H1 (cell line): Measurements from ENCODE around the gene GFPT1. TPM values are rescaled to one million over a fixed set of nuclear protein-coding genes. Genes with fewer than 3 reads are reported as not detected.

ENCODE experiments used
- CTCF ChIA-PET: fragments of 300-600 bp; sonication (Branson Sonifier 250); formaldehyde crosslinking; loops from one replicate; lab custom pipeline; 2021; ENCODE audit not compliant: partially characterized antibody; lab: Charles Lee
- POLR2A ChIA-PET: fragments of 300-600 bp; sonication (Branson Sonifier 250); formaldehyde crosslinking; loops from one replicate; lab custom pipeline; 2021; ENCODE audit warnings: inconsistent platforms; ENCODE audit not compliant: partially characterized antibody; lab: Charles Lee
- DNase-seq, 2 experiments: peaks; one replicate each; pipeline versions ENCODE4 v3.0.0 to v3.0.0-alpha.2; 2010 to 2022; ENCODE audit warnings: low spot score in 2 of 2, low read depth in 1 of 2, mixed read lengths in 1 of 2
- FAIRE-seq: peaks from 2 replicates; lab custom pipeline; 2011; peaks lifted over from hg19 to GRCh38; lab: Jason Lieb, UNC
- H2AFZ ChIP-seq: 2 replicates; pipeline ENCODE4 v1.8.1; 2012; ENCODE audit warnings: low read length, inconsistent platforms
- H2AK5ac ChIP-seq: 2 replicates; pipeline ENCODE4 v1.6.1; 2013; ENCODE audit warnings: low read depth, low read length
- H2BK120ac ChIP-seq: replicated peaks from 2 replicates; pipeline ENCODE3; 2013; ENCODE audit warnings: low read depth, low read length, inconsistent platforms
- H2BK12ac ChIP-seq: 2 replicates; pipeline ENCODE4 v1.6.1; 2013; ENCODE audit warnings: low read depth, low read length
- H2BK15ac ChIP-seq: 2 replicates; pipeline ENCODE4 v1.6.1; 2013; ENCODE audit warnings: low read length
- H2BK20ac ChIP-seq: 2 replicates; pipeline ENCODE4 v1.6.1; 2013; ENCODE audit warnings: low read length
- H2BK5ac ChIP-seq: 2 replicates; pipeline ENCODE4 v1.6.1; 2013; ENCODE audit warnings: low read depth, low read length
- H3K14ac ChIP-seq: 2 replicates; pipeline ENCODE4 v1.6.1; 2013; ENCODE audit warnings: inconsistent platforms; ENCODE audit not compliant: insufficient read length
- H3K18ac ChIP-seq: 2 replicates; pipeline ENCODE4 v1.6.1; 2013; ENCODE audit warnings: low read length; ENCODE audit errors: extremely low read depth
- H3K23ac ChIP-seq: 2 replicates; pipeline ENCODE4 v1.6.1; 2013; ENCODE audit warnings: inconsistent platforms; ENCODE audit not compliant: insufficient read length
- H3K23me2 ChIP-seq: 2 replicates; pipeline ENCODE4 v1.6.1; 2013; ENCODE audit warnings: low read depth, low read length
- H3K27ac ChIP-seq: 2 replicates; pipeline ENCODE4 v1.6.1; 2011; ENCODE audit warnings: low read depth, low read length, inconsistent platforms
- H3K27me3 ChIP-seq, 4 experiments: replicated peaks in 1 of 4; 1 replicate in 1 of 4; 2 replicates in 3 of 4; pipeline versions ENCODE4 v1.6.1 to v1.8.1; 2011 to 2013; ENCODE audit warnings: low read length in 3 of 4, mild to moderate bottlenecking in 3 of 4, inconsistent platforms in 2 of 4, mixed read lengths in 2 of 4, moderate library complexity in 1 of 4; ENCODE audit not compliant: control insufficient read depth in 3 of 4, insufficient read depth in 3 of 4; ENCODE audit errors: extremely low read depth in 1 of 4
- H3K36me3 ChIP-seq, 4 experiments: 2 replicates each; pipeline versions ENCODE4 v1.6.1 to v1.8.1; 2011 to 2013; ENCODE audit warnings: mild to moderate bottlenecking in 4 of 4, low read length in 3 of 4, moderate library complexity in 2 of 4, control low read depth in 1 of 4, inconsistent platforms in 1 of 4; ENCODE audit not compliant: insufficient read depth in 4 of 4, control insufficient read depth in 2 of 4
- H3K4ac ChIP-seq: replicated peaks from 2 replicates; pipeline ENCODE3; 2013; ENCODE audit warnings: low read length, low read depth, mixed read lengths, inconsistent platforms; ENCODE audit not compliant: insufficient read length
- H3K4me1 ChIP-seq, 4 experiments: replicated peaks in 1 of 4; 1 replicate in 1 of 4; 2 replicates in 3 of 4; pipeline versions ENCODE4 v1.6.1 to v1.8.1; 2011 to 2013; ENCODE audit warnings: low read length in 3 of 4, inconsistent platforms in 2 of 4, mixed read lengths in 1 of 4; ENCODE audit not compliant: insufficient read depth in 4 of 4, control insufficient read depth in 3 of 4
- H3K4me2 ChIP-seq, 2 experiments: 2 replicates each; pipeline versions ENCODE4 v1.6.1 to v1.8.1; 2011 to 2013; ENCODE audit warnings: low read depth in 2 of 2, low read length in 2 of 2, control low read depth in 1 of 2, inconsistent platforms in 1 of 2, mild to moderate bottlenecking in 1 of 2; ENCODE audit not compliant: insufficient read depth in 1 of 2
- H3K4me3 ChIP-seq, 4 experiments: fragments of 200-600, 300-600 bp in 1 of 4; sonication (generic), shearing (Covaris generic), sonication (Bioruptor Twin) in 1 of 4; 2 replicates each; pipeline versions ENCODE4 v1.5.1 to v1.8.1; 2011 to 2016; ENCODE audit warnings: low read length in 4 of 4, low read depth in 3 of 4, control low read depth in 2 of 4, inconsistent platforms in 2 of 4, mild to moderate bottlenecking in 2 of 4, mixed read lengths in 1 of 4, moderate library complexity in 1 of 4; ENCODE audit not compliant: insufficient read depth in 2 of 4; ENCODE audit errors: extremely low read depth in 1 of 4
- H3K56ac ChIP-seq: replicated peaks from 2 replicates; pipeline ENCODE3; 2013; ENCODE audit warnings: low read depth, mild to moderate bottlenecking, mixed read lengths, low read length, inconsistent platforms; ENCODE audit not compliant: insufficient read length
- H3K79me1 ChIP-seq: 2 replicates; pipeline ENCODE4 v1.6.1; 2013; ENCODE audit warnings: low read depth, low read length, control low read depth
- H3K79me2 ChIP-seq, 2 experiments: 2 replicates each; pipeline versions ENCODE4 v1.6.1 to v1.8.1; 2012 to 2013; ENCODE audit warnings: low read length in 2 of 2, mild to moderate bottlenecking in 2 of 2, inconsistent platforms in 1 of 2; ENCODE audit not compliant: insufficient read depth in 2 of 2, control insufficient read depth in 1 of 2
- H3K9ac ChIP-seq, 4 experiments: replicated peaks in 1 of 4; 1 replicate in 1 of 4; 2 replicates in 3 of 4; pipeline versions ENCODE4 v1.6.1 to v1.8.1; 2011 to 2013; ENCODE audit warnings: low read depth in 3 of 4, low read length in 3 of 4, control low read depth in 2 of 4, mild to moderate bottlenecking in 2 of 4, moderate library complexity in 2 of 4, inconsistent platforms in 1 of 4; ENCODE audit errors: extremely low read depth in 1 of 4
- H3K9me3 ChIP-seq, 2 experiments: 2 replicates each; pipeline versions ENCODE4 v1.6.1 to v1.8.1; 2012 to 2013; ENCODE audit warnings: mild to moderate bottlenecking in 2 of 2, moderate library complexity in 2 of 2, control low read depth in 1 of 2, inconsistent platforms in 1 of 2, low read depth in 1 of 2, low read length in 1 of 2, mixed read lengths in 1 of 2; ENCODE audit not compliant: insufficient read depth in 2 of 2
- H4K20me1 ChIP-seq, 2 experiments: replicated peaks in 1 of 2; 2 replicates each; pipeline versions ENCODE3 to v1.8.1; 2011 to 2013; ENCODE audit warnings: inconsistent platforms in 2 of 2, low read length in 2 of 2, mild to moderate bottlenecking in 1 of 2; ENCODE audit not compliant: insufficient read depth in 2 of 2, control insufficient read depth in 1 of 2
- H4K5ac ChIP-seq: 2 replicates; pipeline ENCODE4 v1.6.1; 2013; ENCODE audit warnings: low read length, low read depth, mixed read lengths, inconsistent platforms; ENCODE audit not compliant: insufficient read length
- H4K8ac ChIP-seq: 2 replicates; pipeline ENCODE4 v1.8.0; 2013; ENCODE audit warnings: mild to moderate bottlenecking, moderate library complexity, low read length, inconsistent platforms; ENCODE audit not compliant: insufficient read depth; ENCODE audit errors: extremely low read depth
- H4K91ac ChIP-seq: replicated peaks from 2 replicates; pipeline ENCODE3; 2013; ENCODE audit warnings: low read length, mixed read lengths, inconsistent platforms; ENCODE audit not compliant: insufficient read length
- ASH2L ChIP-seq: fragments of 200-600, 300-600 bp; sonication (generic); IDR thresholded peaks from one replicate; pipeline ENCODE4 v1.7.1; 2017; ENCODE audit warnings: low read length
- BCL11A ChIP-seq, 2 experiments: IDR thresholded peaks; one replicate each; pipeline ENCODE4 v1.6.1; 2011; ENCODE audit warnings: low read depth in 2 of 2, low read length in 2 of 2, mild to moderate bottlenecking in 2 of 2
- CTBP2 ChIP-seq: IDR thresholded peaks from 2 replicates; pipeline ENCODE4 v1.7.0; 2011; ENCODE audit warnings: borderline replicate concordance, mild to moderate bottlenecking, moderate library complexity, mixed read lengths, low read length; ENCODE audit not compliant: insufficient read depth, insufficient read length
- HDAC6 ChIP-seq: IDR thresholded peaks from one replicate; pipeline ENCODE4 v1.7.1; 2012; ENCODE audit warnings: low read depth, mild to moderate bottlenecking, inconsistent platforms, low read length, moderate library complexity
- TAF7 ChIP-seq: optimal IDR thresholded peaks from 2 replicates; pipeline ENCODE3; 2011; ENCODE audit warnings: low read depth, mild to moderate bottlenecking, inconsistent platforms, low read length, moderate library complexity, borderline replicate concordance
- WGBS, 2 experiments: shearing (Covaris generic) in 1 of 2; methylation state at CpG; one replicate each; pipeline versions ENCODE4 v1.1.6 to v1.1.7; 2013 to 2015; ENCODE audit warnings: low lambda C conversion rate in 2 of 2, mixed read lengths in 2 of 2, inconsistent platforms in 1 of 2, low coverage in 1 of 2, missing lambda C conversion rate in 1 of 2; ENCODE audit not compliant: insufficient replicate concordance in 2 of 2, insufficient coverage in 1 of 2, insufficient read length in 1 of 2; ENCODE audit errors: extremely low coverage in 1 of 2, missing lambda C conversion rate in 1 of 2; 5-methylcytosine and 5-hydroxymethylcytosine counted together
- long read RNA-seq, 2 experiments: library from RNA in 1 of 2; library from capped mRNA in 1 of 2; stranded (forward); transcript quantifications; one replicate each; pipeline ENCODE4 v2.0.0, GENCODE V29; 2021; ENCODE audit warnings: inconsistent platforms in 1 of 2
- polyA minus RNA-seq, 3 experiments: library from RNA; depleted of rRNA, polyadenylated mRNA; stranded (reverse); fragments of >200 nt; gene quantifications; 1 replicate in 2 of 3; 2 replicates in 1 of 3; pipeline ENCODE4 v1.2.3, GENCODE V29; 2011
- polyA plus RNA-seq, 7 experiments: library from polyadenylated mRNA; depleted of rRNA in 3 of 7; stranded (reverse) in 5 of 7; unstranded in 2 of 7; fragments of >200 nt in 5 of 7; fragments of 200-250 nt in 2 of 7; gene quantifications; 1 replicate in 5 of 7; 2 replicates in 1 of 7; 4 replicates in 1 of 7; pipeline versions ENCODE4 v1.2.1 to v1.2.3, GENCODE V29; 2011 to 2013; ENCODE audit warnings: missing spikeins in 2 of 7, mixed read lengths in 2 of 7
- total RNA-seq: library from RNA; stranded (reverse); fragmentation: NEBNext Ultra II Directional; extraction: Animal tissue kit (Norgen Biotek cat#: 25700); gene quantifications from 2 replicates; pipeline ENCODE4 v1.2.1, GENCODE V29; 2021
- TF ChIP-seq, protein P1 (sequence below): IDR thresholded peaks from 2 replicates; pipeline ENCODE4 v1.6.1; 2011; ENCODE audit warnings: low read depth, mild to moderate bottlenecking, low read length; ENCODE audit not compliant: insufficient read depth

The GFPT1 gene
- total RNA-seq (76.2 and 86.8 TPM in 2 replicates), polyA plus RNA-seq (2011; rRNA removed) (8.9 and 13.3 TPM in 2 replicates), polyA minus RNA-seq (2011; rRNA and poly(A)+ RNA removed) (31.2 and 40.3 TPM in 2 replicates)
- polyA plus RNA-seq (2011; cell fraction: cytosol; rRNA removed) = 16.8 TPM
- polyA plus RNA-seq (2011; cell fraction: nucleus; rRNA removed) = 8.4 TPM
- polyA plus RNA-seq (2012, experiment 1 of 2) = 15.9 to 35.4 TPM (median 22.7 TPM) in 4 replicates
- polyA plus RNA-seq (2012, experiment 2 of 2) = 1.9 TPM
- polyA plus RNA-seq (2013, experiment 1 of 2) = 23.0 TPM
- 23.0 TPM for polyA plus RNA-seq (2013, experiment 2 of 2)
- 82.7 TPM for polyA minus RNA-seq (2011; cell fraction: cytosol; rRNA and poly(A)+ RNA removed)
- polyA minus RNA-seq (2011; cell fraction: nucleus; rRNA and poly(A)+ RNA removed) = 22.3 TPM
- long read RNA-seq, experiment 1, full-length matches to known transcripts = 12 of 75 reads
- long read RNA-seq, experiment 1, partial matches to known transcripts = 24 of 75 reads
- long read RNA-seq, experiment 1, other reads (novel, unspliced or antisense) = 39 of 75 reads
- long read RNA-seq, experiment 2, full-length matches to known transcripts = 8 of 39 reads
- long read RNA-seq, experiment 2, partial matches to known transcripts = 28 of 39 reads
- long read RNA-seq, experiment 2, other reads (novel, unspliced or antisense) = 3 of 39 reads

DNA sequence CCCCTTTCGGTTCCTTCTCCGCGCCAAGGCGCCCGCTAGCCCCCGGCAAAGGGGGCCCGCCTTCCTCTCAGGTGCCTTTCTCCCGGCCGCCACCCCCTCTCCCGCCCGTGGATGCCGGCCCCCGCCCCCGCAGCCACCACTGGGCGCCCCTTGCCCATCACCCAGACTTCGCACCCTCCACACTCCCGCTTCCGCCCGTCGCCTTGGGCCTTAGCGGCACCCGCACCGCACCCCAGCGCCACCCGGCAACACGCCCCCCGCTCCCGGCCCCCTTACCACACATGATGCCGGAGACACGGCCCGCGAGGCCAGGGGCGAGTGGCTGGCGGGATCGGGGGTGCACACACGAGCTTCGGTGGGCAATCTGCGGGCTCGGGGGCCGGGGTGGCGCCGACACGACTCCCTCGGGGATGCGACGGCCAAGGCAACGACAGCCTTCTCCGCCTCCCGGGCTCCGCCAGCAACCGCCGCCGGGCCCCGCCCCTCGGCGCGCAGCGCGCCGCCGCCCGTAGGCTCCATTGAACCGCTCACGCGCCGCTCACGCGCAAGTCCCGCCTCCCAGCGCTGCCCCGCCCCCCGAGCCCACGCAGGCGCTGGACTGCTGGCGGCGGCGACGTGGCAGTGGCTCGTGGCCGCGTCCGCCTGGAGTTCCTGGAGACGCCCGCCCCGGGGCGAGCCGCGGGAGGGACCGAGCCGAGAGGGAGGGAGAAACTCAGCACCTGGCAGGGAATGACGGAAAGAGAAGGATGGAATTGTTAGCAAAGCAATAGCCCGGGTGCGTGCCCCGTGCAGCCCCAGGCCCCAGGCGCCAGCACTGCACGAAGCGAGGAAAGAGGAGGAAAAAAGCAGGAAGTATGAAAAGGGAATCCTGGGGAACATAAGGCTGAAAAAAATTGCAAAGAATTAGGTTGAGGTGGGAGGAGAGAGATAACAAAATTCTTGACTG, at the start of gene GFPT1:
GFPT1 (minus strand) TSS at position 439 of the 946 bp plus-strand sequence; CDS start at position 283, 156 bp downstream.
- H3K9ac ChIP-seq = peak within 1 kb of the TSS; percentile 59 to 73 (median 66); a peak in 6 of 7 replicates
- peak within 1 kb of the TSS; percentile 74 for H3K56ac ChIP-seq
- H3K14ac ChIP-seq = no peak within 1 kb of the TSS
- 0 out of 2 replicates have a peak within 1 kb of the TSS, but pooled peaks have one; percentile 51 for H3K18ac ChIP-seq
- peaks cover 2 to 4% of the 10 kb centered on the region in 2 experiments for H4K20me1 ChIP-seq
- POLR2A ChIA-PET = interaction anchor here (0.6 to 3.0 kb wide), 5 partner anchors 11 to 51 kb away, joined by 3 to 10 read pairs (median 4); partner anchors contain the start of gene NFU1
- H3K4ac ChIP-seq = no peak within 1 kb of the TSS
- H3K4me2 ChIP-seq = peak within 1 kb of the TSS; percentile 71 to 76
- H3K79me1 ChIP-seq = no peaks in the 10 kb centered on the region
- no peak within 1 kb of the TSS for H2BK15ac ChIP-seq
- peaks cover 2% of the 10 kb centered on the region; the same call in 1 of the 2 replicates for H3K23me2 ChIP-seq
- DNase-seq = peak; percentile 64 to 93
- H3K23ac ChIP-seq = no peak within 1 kb of the TSS
- H3K27me3 ChIP-seq = no peaks in the 10 kb centered on the region
- CTCF ChIA-PET = interaction anchor here (0.6 to 1.7 kb wide), 2 partner anchors 12 to 178 kb away, joined by 4 to 12 read pairs; no protein-coding TSS in a partner anchor
- peak within 1 kb of the TSS; percentile 65 for H4K5ac ChIP-seq
- WGBS, 2 experiments = 2% methylated on average over 40 of the region's 97 CpGs; no CpG with 5 or more reads in 1 of the 2 experiments
- H3K4me1 ChIP-seq = peaks cover 0 to 5% (median 0%) of the 10 kb centered on the region in 4 experiments; a peak in 3 of 7 replicates
- FAIRE-seq = no peak
- H3K4me3 ChIP-seq = peak within 1 kb of the TSS; percentile 65 to 77 (median 70)
- no peaks in the 10 kb centered on the region for H3K9me3 ChIP-seq
- H2AFZ ChIP-seq = no peak within 1 kb of the TSS
- H2AK5ac ChIP-seq = no peak within 1 kb of the TSS
- H2BK120ac ChIP-seq = no peak within 1 kb of the TSS
- H2BK12ac ChIP-seq = 0 out of 2 replicates have a peak within 1 kb of the TSS, but pooled peaks have one; percentile 35
- H2BK20ac ChIP-seq = no peak within 1 kb of the TSS; the same call in 1 of the 2 replicates
- peaks cover 0 to 4% (median 0%) of the 10 kb centered on the region in 4 experiments; a peak in 1 of 8 replicates for H3K36me3 ChIP-seq
- no peak within 1 kb of the TSS for H4K91ac ChIP-seq
- H2BK5ac ChIP-seq = 0 out of 2 replicates have a peak within 1 kb of the TSS, but pooled peaks have one; percentile 35
- no peak within 1 kb of the TSS for H3K27ac ChIP-seq
- peak within 1 kb of the TSS; percentile 84 for H4K8ac ChIP-seq
- peaks cover 0 to 44% of the 10 kb centered on the region in 2 experiments; a peak in 3 of 4 replicates for H3K79me2 ChIP-seq
- no peak for TF ChIP-seq HDAC6
- peak; percentile 95 for TF ChIP-seq ASH2L
- no peak for TF ChIP-seq BCL11A (IDR thresholded peaks at IDR 0.05; ENCODE audit: low read depth in 2 of 2, low read length in 2 of 2)
- TF ChIP-seq TAF7 = peak; percentile 32
- TF ChIP-seq CTBP2 = no peak
- TF ChIP-seq, protein P1, sequence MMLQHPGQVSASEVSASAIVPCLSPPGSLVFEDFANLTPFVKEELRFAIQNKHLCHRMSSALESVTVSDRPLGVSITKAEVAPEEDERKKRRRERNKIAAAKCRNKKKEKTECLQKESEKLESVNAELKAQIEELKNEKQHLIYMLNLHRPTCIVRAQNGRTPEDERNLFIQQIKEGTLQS = no peak
